NCI-H2107 treated with DMSO at 0.1 percent for 48 hours (cell line): Measurements from ENCODE around the gene PPP2R5E.

ENCODE experiments used
- DNase-seq: peaks from one replicate; lab custom pipeline; 2025; ENCODE audit not compliant: unreplicated experiment; lab: John Stamatoyannopoulos, UW

The PPP2R5E gene

GRCh38 chr14:63474111-63474510 is 69.1 kb downstream of the PPP2R5E start:
- DNase-seq: no peak

DNA sequence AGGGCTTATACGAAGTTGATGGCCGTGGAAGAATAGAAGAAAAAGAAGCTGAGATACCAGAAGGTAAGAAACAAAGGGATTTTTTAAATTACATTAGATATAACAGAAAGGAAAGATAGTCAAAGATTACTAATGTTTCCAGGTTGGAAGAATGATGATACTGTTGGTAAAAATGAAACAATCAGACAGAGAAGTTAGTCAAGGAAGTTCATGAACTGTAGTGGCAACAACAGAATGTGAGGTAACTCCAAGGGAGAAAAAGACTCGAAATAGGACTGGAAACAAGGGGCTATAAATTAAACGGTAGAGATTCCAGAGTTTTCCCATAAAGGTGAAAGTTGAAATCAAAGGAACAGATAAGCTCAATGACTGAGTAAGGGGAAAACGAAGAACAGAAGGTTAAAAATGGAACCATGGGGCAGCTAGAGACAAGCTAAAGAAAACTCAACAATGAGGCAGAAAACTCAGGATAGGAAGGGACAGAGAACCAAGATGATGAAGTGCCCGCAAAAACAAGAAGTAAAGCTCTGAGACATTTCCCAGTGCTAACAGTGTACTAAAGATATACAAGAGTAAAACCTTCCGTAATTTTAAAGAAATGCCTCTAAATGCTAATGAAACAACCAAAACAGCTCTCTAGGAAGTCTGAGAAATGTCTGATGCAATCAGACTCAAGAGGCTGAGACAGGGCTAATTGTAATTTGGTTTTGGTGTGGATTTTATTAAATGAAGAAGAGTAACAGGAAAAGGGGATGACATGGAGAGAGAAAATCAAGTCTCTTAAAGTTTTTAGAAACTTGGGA is 70.0 kb downstream of the PPP2R5E start:
- no peak for DNase-seq

GRCh38 chr14:63470962-63471793 is 72.0 kb downstream of the PPP2R5E start:
- DNase-seq: no peak

DNA sequence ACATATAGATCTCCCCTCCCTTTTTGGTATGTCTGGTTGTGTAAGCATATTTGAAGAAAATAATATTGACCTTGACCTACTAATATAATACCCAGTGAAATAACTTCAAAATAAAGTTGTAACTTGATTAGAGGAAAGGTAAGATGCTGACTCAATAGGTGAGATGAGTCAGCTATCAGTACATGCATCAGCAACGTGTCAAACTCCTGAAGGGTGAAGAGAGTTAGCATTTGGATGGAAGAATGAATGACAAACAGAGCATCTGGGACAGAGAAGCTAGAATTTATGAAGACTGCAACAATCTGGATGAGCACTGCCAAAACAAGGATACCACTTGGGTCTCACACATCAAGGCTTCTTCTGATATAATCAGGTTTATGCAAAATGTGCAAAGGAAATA is 74.9 kb downstream of the PPP2R5E start:
- DNase-seq: no peak

GRCh38 chr14:63467440-63468072 is 75.6 kb downstream of the PPP2R5E start:
- no peak for DNase-seq

GRCh38 chr14:63465347-63465746 is 77.8 kb downstream of the PPP2R5E start:
- DNase-seq: no peak

DNA sequence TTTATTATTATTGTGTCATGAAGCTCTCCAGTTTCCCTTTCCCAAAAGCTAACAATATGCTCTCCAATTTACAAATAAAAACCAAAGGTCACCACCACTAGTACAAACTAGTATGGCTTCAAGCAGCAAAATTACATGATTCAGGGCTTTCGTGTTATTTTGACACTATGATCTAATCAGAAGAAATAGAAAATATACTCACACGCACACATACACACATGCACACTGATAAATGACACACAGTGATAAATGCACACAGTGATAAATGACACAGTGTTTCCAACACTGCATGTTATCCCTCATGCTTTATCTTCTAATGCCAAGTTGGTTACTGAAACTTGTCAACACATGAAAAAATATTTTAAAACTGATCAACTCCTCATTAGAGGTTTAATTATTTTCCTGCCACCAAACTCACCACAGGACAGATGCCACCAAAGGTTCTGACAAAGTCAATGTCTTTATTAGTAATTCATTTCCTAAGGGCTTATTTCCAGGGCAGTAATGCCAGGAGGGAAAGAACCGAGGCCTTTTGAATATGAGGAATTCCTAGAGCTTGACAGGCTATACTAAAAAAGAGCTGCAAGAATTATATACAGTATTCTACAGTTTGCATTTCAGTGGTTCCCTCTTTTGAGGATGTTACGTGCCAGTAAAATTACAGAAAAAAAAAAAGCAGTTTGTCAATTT is 82.4 kb downstream of the PPP2R5E start:
- no peak for DNase-seq

GRCh38 chr14:63459738-63460137 is 83.4 kb downstream of the PPP2R5E start:
- DNase-seq: no peak

- no peak for DNase-seq
These were observed 85.7 kb downstream of the PPP2R5E start for GRCh38 chr14:63457498-63457897.

GRCh38 chr14:63454863-63455622 is 88.1 kb downstream of the PPP2R5E start:
- DNase-seq: peak; percentile 95

- DNase-seq: no peak
These were observed 88.7 kb downstream of the PPP2R5E start for GRCh38 chr14:63454436-63454835.

GRCh38 chr14:63453443-63453936 is 89.7 kb downstream of the PPP2R5E start:
- DNase-seq: no peak

DNA sequence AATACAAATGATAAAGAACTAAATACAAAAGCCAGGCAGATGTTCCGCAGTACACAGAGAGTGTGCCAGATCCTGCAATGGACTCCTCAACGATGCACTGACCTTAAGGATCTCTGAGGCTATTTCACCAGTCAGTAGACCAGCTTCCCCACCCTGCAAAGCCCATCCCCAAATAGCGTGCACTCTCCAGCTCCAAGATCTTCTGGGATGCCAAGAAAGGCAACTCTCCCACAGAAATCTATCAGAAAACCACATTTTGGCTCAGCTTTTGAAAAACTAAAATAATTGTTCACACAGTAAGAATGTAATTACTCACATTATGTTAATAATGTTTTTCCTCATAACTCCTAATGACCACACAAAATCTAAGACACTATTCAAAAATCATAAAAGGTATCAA is 90.4 kb downstream of the PPP2R5E start:
- DNase-seq: no peak

- no peak for DNase-seq
These were observed 94.3 kb downstream of the PPP2R5E start for GRCh38 chr14:63448841-63449240.

- DNase-seq: no peak
These were observed 98.6 kb downstream of the PPP2R5E start for GRCh38 chr14:63444588-63444987.

GRCh38 chr14:63443988-63444387 is 99.2 kb downstream of the PPP2R5E start:
- DNase-seq: no peak

- DNase-seq: no peak
These were observed 99.8 kb downstream of the PPP2R5E start for GRCh38 chr14:63443361-63443760.

DNA sequence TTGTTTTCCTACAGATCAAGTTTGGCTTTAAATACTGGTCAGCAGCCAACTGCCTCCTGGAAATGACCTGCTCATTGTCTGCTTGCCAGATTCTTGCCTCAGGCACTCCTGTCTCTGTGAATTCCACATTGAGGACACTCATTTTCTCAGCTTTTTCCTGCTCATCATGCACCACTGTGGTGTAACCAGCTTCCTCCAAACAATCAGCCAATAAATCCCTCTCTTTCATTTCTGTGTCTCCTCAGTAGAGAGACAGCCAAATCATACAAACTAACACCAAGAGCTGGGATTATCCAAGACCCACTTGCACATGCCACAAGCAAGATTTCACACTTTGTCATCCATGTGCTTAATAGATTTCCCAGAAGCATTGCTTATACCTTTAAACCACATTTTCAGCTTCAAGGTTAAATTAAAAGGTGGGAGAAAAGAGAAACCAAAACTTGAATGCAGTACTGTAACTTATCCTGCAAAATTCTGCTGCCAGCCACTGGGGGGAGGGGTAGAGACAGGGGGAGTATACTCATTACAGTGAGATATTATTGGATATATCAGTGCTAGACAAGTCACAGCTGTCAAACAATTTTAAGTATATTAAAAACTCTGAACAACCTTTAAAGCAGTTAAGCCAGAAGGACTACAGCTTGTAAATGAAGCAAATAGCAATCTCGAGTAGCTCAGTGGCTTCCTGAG is 105.0 kb downstream of the PPP2R5E start:
- DNase-seq: peak; percentile 33

DNA sequence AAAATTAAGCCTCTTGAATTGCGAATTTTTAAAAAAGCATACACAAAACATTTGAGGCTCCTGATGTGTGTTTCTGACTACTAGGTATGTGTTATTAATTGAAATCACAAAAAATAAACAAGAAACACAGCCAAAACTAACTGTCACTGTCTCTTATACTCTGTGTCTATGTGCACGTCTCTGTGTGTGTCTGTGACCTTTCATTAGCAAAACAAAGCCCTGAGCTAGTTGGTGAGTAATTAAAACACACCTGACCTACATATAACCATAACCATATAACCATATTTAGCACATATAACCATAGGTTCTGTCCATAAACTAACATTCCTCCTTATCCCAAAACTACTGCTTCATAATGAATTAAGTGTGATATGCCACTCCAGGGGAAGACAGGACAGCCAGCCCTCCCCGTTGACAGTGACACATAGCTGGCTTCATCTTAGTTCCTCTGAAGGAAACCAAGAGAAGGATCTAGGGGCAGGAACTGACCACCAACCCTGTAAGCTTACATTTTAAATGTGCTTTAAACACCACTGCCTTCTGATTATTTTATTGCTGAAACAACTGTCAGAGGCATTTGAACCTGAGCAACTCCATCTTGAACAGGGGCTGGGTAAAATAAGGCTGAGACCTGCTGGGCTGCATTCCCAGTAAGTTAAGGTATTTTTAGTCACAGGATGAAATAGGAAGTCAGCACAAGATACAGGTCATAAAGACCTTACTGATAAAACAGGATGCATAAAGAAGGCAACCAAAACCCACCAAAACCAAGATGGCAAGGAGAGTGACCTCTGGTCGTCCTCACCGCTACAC is 106.7 kb downstream of the PPP2R5E start:
- DNase-seq: no peak
